Hematopoietic multipotent progenitor cell (in vitro differentiated cells): Measurements from ENCODE around the gene SPEG. TPM values are rescaled to one million over a fixed set of nuclear protein-coding genes. Genes with fewer than 3 reads are reported as not detected.

ENCODE experiments used
- DNase-seq, 3 donors: peaks; one replicate each; pipeline ENCODE4 v3.0.0-alpha.2; 2011 to 2015; ENCODE audit warnings: low read depth in 2 of 3, low spot score in 2 of 3
- total RNA-seq: library from RNA; depleted of rRNA; stranded (reverse); fragments of >200 nt; gene quantifications from one replicate; pipeline ENCODE4 v1.2.3, GENCODE V29; 2012

Gene SPEG
- total RNA-seq, 1 donor, result 0.81 TPM

DNA sequence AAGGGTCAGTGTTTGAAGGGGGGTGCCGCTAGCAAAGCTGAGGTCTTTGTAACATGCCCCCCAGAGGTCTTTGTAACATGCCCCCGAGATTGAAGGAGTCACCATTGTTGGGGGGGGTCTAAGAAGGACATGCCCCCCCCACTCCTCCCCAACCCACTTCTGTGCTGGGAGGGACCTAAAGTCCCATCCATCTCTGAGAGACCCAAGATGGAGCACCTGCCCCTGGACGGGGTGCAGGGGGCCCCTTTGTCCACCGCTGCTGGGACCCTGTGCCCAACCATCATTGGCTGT lies 73.7 kb downstream of the SPEG start:
- DNase-seq, result no peak

DNA sequence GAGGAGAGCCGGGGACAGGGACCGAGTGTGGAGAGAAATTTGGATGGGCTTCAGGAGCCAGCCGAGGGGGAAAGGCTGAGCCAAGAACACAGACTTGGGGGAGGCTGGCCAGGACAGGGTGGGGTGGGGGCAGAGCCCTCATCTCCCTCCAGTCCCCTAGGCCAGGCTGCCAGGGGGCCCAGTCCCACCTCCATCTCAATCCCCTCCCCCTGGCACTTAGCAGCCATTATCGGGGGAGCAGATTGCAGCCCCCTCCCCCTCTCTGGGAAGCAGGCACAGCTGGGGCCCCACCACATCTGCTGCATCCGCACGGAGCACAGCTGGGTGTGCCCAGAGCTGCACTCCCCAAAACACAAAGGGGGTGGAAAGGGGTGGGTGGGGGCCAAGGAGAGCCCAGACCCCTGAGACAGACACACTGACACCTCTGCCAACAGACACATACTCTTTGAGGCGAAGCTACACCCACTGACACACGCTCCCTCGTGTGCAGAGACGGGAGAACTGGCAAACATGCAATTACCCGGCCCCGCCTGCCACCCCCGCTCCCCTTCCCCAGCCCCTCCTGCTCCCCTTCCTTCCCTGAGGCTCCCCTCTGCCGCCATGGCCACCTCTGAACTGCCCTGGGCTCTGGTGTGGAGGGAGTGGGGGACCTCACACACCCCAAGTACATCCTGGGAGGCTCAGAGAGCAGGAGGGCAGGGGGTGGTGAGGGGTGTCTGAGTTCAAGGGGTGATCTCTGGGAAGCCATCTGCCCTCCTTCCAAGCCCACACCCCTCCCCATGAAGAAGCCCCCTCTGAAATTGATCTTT lies 74.5 kb downstream of the SPEG start:
- DNase-seq, result peak in 1 of 3 donors; percentile 50

GRCh38 chr2:219509780-219510511 lies 75.3 kb downstream of the SPEG start:
- DNase-seq, result peak; percentile 33 to 78 (median 76)

DNA sequence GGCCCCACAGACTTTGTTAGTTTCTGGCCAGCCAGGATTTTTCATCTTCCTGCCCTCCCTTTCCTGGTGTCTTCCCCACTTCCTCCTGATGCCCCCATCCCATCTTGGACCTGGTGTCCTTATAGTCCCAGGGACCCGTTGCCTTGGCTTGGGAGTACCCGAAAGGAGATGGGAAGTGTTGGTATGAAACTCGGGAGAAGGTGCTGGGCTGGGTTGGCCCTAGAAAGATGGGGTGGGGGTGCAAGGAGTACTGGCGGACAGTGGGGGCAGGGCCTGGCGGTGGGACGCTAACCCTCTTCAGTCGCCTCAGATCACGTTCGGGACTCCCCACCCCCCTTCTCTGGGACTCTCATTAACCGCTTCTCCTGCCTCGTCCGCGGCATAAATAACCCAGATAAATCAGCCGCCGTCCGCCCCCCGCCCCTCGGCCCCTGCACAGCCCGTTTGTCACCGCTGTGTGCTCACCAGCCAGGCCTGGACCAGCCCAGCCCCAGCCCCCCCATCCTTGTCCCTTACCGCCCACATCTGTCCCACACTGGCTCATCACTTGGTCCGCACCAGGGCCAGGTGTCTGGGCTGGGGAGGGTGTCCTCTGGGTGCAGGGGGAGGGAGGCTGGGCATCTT lies 76.0 kb downstream of the SPEG start:
- no peak for DNase-seq

GRCh38 chr2:219511547-219512325 lies 77.1 kb downstream of the SPEG start:
- no peak for DNase-seq

- no peak for DNase-seq
Measured at GRCh38 chr2:219512524-219513216, 78.0 kb downstream of the SPEG start.

GRCh38 chr2:219513787-219514186 lies 79.1 kb downstream of the SPEG start:
- DNase-seq, result no peak

DNA sequence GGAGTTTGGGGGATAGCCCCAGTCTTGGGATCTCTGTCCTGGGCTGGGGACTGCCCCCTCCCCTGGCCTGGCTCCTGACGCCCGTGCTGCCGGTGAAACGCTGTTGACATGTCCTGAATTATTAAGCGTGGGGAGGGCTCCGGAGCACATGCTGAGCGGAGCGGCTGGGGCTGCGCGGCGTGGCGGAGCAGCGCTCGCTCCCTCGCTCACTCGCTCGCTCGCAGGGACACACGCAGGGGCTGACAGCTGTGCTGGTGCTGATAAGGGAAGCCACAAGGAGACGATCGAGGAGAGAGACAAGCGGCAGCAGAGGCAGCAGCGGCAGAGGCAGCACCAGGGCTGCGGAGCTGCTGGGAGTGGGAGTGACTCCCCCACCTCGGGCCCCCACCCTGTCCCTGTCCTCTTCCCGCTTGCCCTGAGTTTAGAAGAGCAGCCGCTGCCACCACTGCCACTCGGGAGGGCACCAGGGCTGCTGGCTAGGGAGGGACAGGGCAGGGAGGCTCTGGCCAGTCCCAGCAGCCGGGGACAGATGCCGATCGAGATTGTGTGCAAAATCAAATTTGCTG lies 79.6 kb downstream of the SPEG start, which contains the start of gene ASIC4:
Gene ASIC4 (plus strand): TSS at position 287 of the 566 bp plus-strand sequence. CDS start 243 bp downstream, at position 530.
- peak in 2 of 3 donors; percentile 82 to 91 for DNase-seq

- DNase-seq, result no peak
Measured at GRCh38 chr2:219514836-219515235, 80.2 kb downstream of the SPEG start.

GRCh38 chr2:219515874-219516629 lies 81.4 kb downstream of the SPEG start:
- no peak for DNase-seq

GRCh38 chr2:219516888-219517287 lies 82.2 kb downstream of the SPEG start:
- no peak for DNase-seq

- DNase-seq, result no peak
Measured at GRCh38 chr2:219517954-219518778, 83.5 kb downstream of the SPEG start.

GRCh38 chr2:219519526-219519916 lies 84.9 kb downstream of the SPEG start:
- no peak for DNase-seq

DNA sequence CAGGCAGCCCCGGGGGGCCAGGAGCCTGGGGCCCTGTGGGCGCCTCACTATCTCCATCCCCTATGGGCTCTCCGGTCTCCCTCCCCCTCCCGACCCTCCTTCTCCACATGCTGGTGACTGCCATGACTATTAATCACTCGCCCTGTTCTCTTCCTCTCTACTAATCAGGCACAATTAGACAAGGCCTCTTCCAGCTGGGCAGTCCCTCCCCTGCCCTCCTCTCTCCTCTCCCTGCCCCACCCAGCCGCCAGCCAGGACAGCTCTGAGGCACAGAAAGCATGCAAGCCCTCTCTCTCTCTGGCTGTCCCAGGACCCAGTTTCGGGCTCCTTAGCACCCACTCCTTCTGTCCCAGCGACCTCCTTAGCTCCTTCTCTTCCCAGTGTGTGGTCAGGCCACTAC lies 85.4 kb downstream of the SPEG start:
- DNase-seq, result no peak

DNA sequence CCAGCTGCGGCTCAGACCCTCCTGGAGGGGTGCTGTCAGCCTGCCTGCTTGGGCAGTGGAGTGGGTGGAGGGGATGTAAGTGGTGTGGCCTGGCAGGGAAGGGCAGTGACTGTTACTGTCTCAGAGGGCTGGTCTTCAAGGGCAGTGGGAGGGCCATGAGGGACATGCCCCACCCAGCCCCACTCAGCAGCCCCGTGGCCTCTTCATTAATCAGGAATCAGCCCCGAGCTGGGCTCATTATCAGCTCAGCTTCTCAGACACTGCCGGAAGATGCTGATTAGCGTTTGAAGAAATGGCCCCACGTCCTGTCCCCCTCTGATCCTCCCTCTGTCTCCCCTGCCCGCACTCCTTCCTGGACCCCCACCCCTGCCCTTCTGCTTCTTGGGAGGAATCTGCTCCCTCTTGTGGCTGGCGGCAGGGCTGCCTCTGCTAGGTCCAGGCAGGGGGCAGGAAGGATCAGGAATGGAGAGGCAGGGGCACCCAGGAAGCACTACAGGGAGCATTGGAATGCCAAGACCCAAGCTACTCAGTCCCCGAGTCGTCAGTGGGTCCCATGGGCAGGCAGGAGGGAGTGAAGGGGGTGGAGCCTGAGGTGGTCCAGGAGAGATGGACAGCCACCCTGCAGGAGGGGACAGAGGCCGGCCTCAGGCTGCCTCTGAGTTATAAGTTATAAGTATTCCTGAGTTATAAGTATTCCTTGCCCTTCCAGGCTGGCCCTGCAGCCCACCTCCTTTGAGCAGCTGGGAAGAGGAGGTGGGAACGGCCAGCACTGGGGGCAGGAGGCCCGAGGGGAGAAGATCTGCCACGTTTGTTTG lies 86.6 kb downstream of the SPEG start:
- DNase-seq, result peak in 2 of 3 donors; percentile 56 to 66

DNA sequence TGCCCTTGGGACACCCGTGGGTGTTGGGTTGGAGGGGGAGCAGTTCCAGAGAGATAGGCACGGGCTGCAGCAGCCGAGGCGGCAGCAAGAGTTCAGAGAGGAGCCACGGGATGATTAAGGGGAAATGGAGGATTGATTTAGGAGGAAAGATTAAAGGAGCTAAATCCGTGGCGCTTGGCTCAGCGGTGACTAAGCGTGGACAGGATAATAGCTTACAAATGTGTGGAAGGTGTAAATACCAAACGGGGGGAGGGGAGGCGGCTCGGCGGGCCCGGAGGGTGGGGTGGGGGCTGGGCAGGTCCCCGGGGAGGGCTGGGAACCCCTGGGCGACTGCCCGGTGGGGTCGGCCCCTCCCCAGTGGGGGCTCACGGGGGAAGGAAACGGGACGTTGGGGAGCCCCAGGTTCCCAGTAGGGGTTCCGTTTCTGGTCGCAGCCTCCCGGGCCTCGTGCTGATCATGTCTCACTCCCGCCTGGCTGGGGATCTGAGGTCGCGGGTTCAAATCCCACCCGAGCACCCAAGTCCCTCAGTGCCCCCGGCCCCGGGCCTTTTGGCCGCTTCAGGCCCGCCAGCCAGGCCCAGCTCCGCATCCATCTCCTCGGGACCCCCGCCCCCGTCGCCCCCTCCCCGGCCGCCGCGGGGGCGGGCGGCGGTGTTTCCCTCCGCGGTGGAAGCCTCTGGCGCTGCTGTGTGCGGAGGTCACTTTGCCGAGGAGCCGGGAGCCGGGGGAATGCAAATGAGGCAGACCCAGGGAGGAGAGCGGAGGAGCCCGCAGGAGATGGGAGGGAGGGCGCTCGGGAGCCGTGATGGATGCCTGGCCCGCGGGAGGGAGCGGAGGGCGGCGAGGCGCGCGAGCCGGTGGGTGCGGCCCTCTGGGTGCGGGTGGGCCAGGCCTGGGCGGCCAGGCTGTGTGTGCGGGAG lies 87.7 kb downstream of the SPEG start:
- DNase-seq, result no peak
